ENCODE measurements around the gene ZNF566.

GRCh38 chr19:36417752-36418286 lies 71.5 kb downstream of the ZNF566 start:
- no peak for TF ChIP-seq CTCF (IDR thresholded peaks at IDR 0.05)
- TF ChIP-seq EP300 (IDR thresholded peaks at IDR 0.05) = no peak
- TF ChIP-seq POLR2A (IDR thresholded peaks at IDR 0.05) = no peak
- TF ChIP-seq POLR2AphosphoS5 (IDR thresholded peaks at IDR 0.05) = no peak
